Measurements from ENCODE around the gene ISL2. TPM values are rescaled to one million over a fixed set of nuclear protein-coding genes. Genes with fewer than 3 reads are reported as not detected.

ISL2 gene
- total and polyA plus RNA-seq, 9 of the 15 experiments (the other 6 are each of a cell fraction or from before 2014, with no cell fraction given) = 0.15 to 23.7 (median 4.0) TPM

- BruUV-seq (replicated peaks) = TSS peak; percentile 96
- Histone ChIP-seq H3K4me3 (peak overlapping the region; percentile 53), H3K27me3 (ENCODE audit: control insufficient read depth in 2 of 2, insufficient read depth in 2 of 2, low read length in 2 of 2) (no peaks in the 10 kb centered on the region), H3K36me3 (ENCODE audit: control insufficient read depth, insufficient read depth, low read length) (peaks cover 19% of the 10 kb centered on the region; the same call in 2 of the 3 replicates), H3K9ac (ENCODE audit: insufficient read depth in 1 of 2, low read depth in 2 of 2, low read length in 2 of 2) (peak overlapping the region; percentile 84 to 89), H3K9me1 (ENCODE audit: control insufficient read depth, insufficient read depth, low read length) (no peaks in the 10 kb centered on the region), H3K4me1 (replicated peaks in 1 of 2; ENCODE audit: control insufficient read depth in 2 of 2, insufficient read depth in 2 of 2, low read length in 2 of 2) (peaks cover 11 to 54% of the 10 kb centered on the region in 2 experiments), H4K20me1 (replicated peaks; ENCODE audit: control insufficient read depth, insufficient read depth, low read length) (0 out of 2 replicates have a peak, but pooled peaks cover 6% of the 10 kb centered on the region), H3K4me2 (ENCODE audit: insufficient read depth, low read length) (peak overlapping the region; percentile 97), H2AFZ (ENCODE audit: low read depth, low read length) (peak overlapping the region; percentile 95), H3K27ac (ENCODE audit: extremely low read depth, low read depth, low read length) (peak overlapping the region; percentile 90), H3K79me2 (ENCODE audit: control insufficient read depth, insufficient read depth, low read length) (peaks cover 39% of the 10 kb centered on the region), H3K9me3 (replicated peaks; ENCODE audit: control insufficient read depth, insufficient read depth, low read depth, low read length) (no peaks in the 10 kb centered on the region)
- 47% methylated on average over 38 of the region's 39 CpGs for WGBS (ENCODE audit: insufficient coverage, low coverage, missing lambda C conversion rate)
- in situ Hi-C loops (cut with MboI) (no loop called here), intact Hi-C loops (cut with micrococcal nuclease) (loop anchor here (10.0 kb wide), 1 partner anchor 529 kb away; no protein-coding TSS in a partner anchor)
- POLR2A ChIA-PET = interaction anchor here (0.5 to 2.3 kb wide), 16 partner anchors 10 to 1448 kb away, joined by 3 to 18 read pairs (median 4); partner anchors contain the start of gene ETFA
- ATAC-seq (peak; percentile 50), FAIRE-seq (peak; percentile 85), DNase-seq (ENCODE audit: extremely low read depth in 1 of 4, low spot score in 3 of 4) (peak in 2 of 4 experiments; percentile 44 to 47)
- CTCF ChIA-PET (ENCODE audit: low intra/inter-chr PET ratio) = interaction anchor here (0.6 kb wide), 1 partner anchor 137 kb away, joined by 3 read pairs; no protein-coding TSS in a partner anchor
- TF ChIP-seq HINFP (tag; conservative IDR thresholded peaks at IDR 0.05; ENCODE audit: low read depth) (no peak), ZNF764 (CRISPR knock-in tag; IDR thresholded peaks at IDR 0.05; ENCODE audit: low read depth) (no peak), CHCHD3 (CRISPR knock-in tag; IDR thresholded peaks at IDR 0.05) (no peak), NR2C1 (IDR thresholded peaks at IDR 0.05) (no peak), NR2C1 (tag; IDR thresholded peaks at IDR 0.05) (no peak), ZNF507 (tag; conservative IDR thresholded peaks at IDR 0.05) (no peak), SFPQ (IDR thresholded peaks at IDR 0.05; ENCODE audit: low read depth, low read length) (no peak), FIP1L1 (IDR thresholded peaks at IDR 0.05; ENCODE audit: low read depth, low read length, poor library complexity, severe bottlenecking) (no peak), FOXA1 (IDR thresholded peaks at IDR 0.05; ENCODE audit: borderline replicate concordance) (no peak), MAZ (CRISPR knock-in tag; conservative IDR thresholded peaks at IDR 0.05 in 1 of 2, IDR thresholded peaks at IDR 0.05 in 1 of 2) (no peak), ARID3B (CRISPR knock-in tag; IDR thresholded peaks at IDR 0.05; ENCODE audit: borderline replicate concordance) (no peak), BRD4 (IDR thresholded peaks at IDR 0.05) (no peak; the same call in 1 of the 2 replicates), BACH1 (tag; IDR thresholded peaks at IDR 0.05) (no peak), GTF2E2 (tag; IDR thresholded peaks at IDR 0.05) (no peak), POLR2B (IDR thresholded peaks at IDR 0.05; ENCODE audit: low read depth, partially characterized antibody) (peak; percentile 53)
Measured at GRCh38 chr15:76335307-76336253, 993 bp upstream of the ISL2 start.
